K562 (cell line): ENCODE measurements around the gene PHKG1. TPM values are rescaled to one million over a fixed set of nuclear protein-coding genes. Genes with fewer than 3 reads are reported as not detected.

ENCODE experiments used
- BRCA1 ChIP-seq, 2 experiments: fragments of 450-650 bp in 1 of 2; sonication (generic) in 1 of 2; formaldehyde crosslinking in 1 of 2; IDR thresholded peaks; 2 replicates each; pipeline versions ENCODE4 v1.5.0 to v1.6.1; 2017 to 2020; ENCODE audit warnings: mild to moderate bottlenecking in 1 of 2, missing genetic modification reagents in 1 of 2
- CREB1 ChIP-seq, 2 experiments: sonication (generic) in 1 of 2; formaldehyde crosslinking in 1 of 2; IDR thresholded peaks; 2 replicates each; pipeline versions ENCODE4 v1.6.1 to v1.8.0; 2012 to 2022; ENCODE audit warnings: inconsistent platforms in 1 of 2, mild to moderate bottlenecking in 1 of 2, missing genetic modification reagents in 1 of 2, moderate library complexity in 1 of 2
- E2F6 ChIP-seq, 2 experiments: IDR thresholded peaks; 2 replicates each; pipeline ENCODE4 v1.6.1; 2011; ENCODE audit warnings: borderline replicate concordance in 1 of 2, control low read depth in 1 of 2, low read depth in 1 of 2, low read length in 1 of 2, mild to moderate bottlenecking in 1 of 2, mixed read lengths in 1 of 2, moderate library complexity in 1 of 2; ENCODE audit not compliant: insufficient read depth in 1 of 2, insufficient read length in 1 of 2, poor library complexity in 1 of 2, severe bottlenecking in 1 of 2; ENCODE audit errors: extremely low read depth in 1 of 2
- ETV5 ChIP-seq: sonication (generic); formaldehyde crosslinking; IDR thresholded peaks from 2 replicates; pipeline ENCODE4 v1.4.0; 2020; ENCODE audit warnings: low read depth, mild to moderate bottlenecking, missing genetic modification reagents
- FOXP1 ChIP-seq: sonication (generic); formaldehyde crosslinking; IDR thresholded peaks from 2 replicates; pipeline ENCODE4 v1.8.0; 2022; ENCODE audit warnings: mild to moderate bottlenecking, missing genetic modification reagents
- KAT7 ChIP-seq: sonication (generic); formaldehyde crosslinking; IDR thresholded peaks from 2 replicates; pipeline ENCODE4 v1.8.0; 2022; ENCODE audit warnings: missing genetic modification reagents, mild to moderate bottlenecking, borderline replicate concordance
- MEF2D ChIP-seq: conservative IDR thresholded peaks from 2 replicates; pipeline ENCODE4 v1.6.1; 2016; ENCODE audit warnings: low read depth, missing genetic modification characterization, missing compliant biosample characterization
- NELFE ChIP-seq: IDR thresholded peaks from 2 replicates; pipeline ENCODE4 v1.6.1; 2011; ENCODE audit warnings: mild to moderate bottlenecking; ENCODE audit not compliant: insufficient read depth, insufficient read length
- NUFIP1 ChIP-seq: fragments of 450-650 bp; IDR thresholded peaks from 2 replicates; pipeline ENCODE4 v1.6.1; 2018; ENCODE audit not compliant: partially characterized antibody
- POLR2AphosphoS5 ChIP-seq: IDR thresholded peaks from 2 replicates; pipeline ENCODE4 v1.6.1; 2011; ENCODE audit warnings: mild to moderate bottlenecking, low read depth, low read length, moderate library complexity; ENCODE audit not compliant: control insufficient read depth, insufficient read depth
- POLR2B ChIP-seq: fragments of 450-650 bp; IDR thresholded peaks from 2 replicates; pipeline ENCODE4 v1.6.1; 2018; ENCODE audit warnings: low read depth; ENCODE audit not compliant: partially characterized antibody
- POLR2G ChIP-seq: fragments of 200-400 bp; formaldehyde crosslinking; IDR thresholded peaks from 2 replicates; pipeline ENCODE4 v1.6.1; 2017; ENCODE audit warnings: low read depth, mild to moderate bottlenecking, antibody characterized with exemption, low read length, moderate library complexity
- POLR2H ChIP-seq: IDR thresholded peaks from 2 replicates; pipeline ENCODE4 v1.6.1; 2016; ENCODE audit warnings: missing genetic modification characterization, low read depth, mild to moderate bottlenecking, control low read depth, missing compliant biosample characterization, moderate library complexity
- RAD51 ChIP-seq: fragments of 450-650 bp; IDR thresholded peaks from 2 replicates; pipeline ENCODE4 v1.7.1; 2016; ENCODE audit warnings: low read depth, mild to moderate bottlenecking, borderline replicate concordance
- SAP30 ChIP-seq: fragments of 200-600 bp; sonication (generic); IDR thresholded peaks from 2 replicates; pipeline ENCODE4 v1.6.1; 2012; ENCODE audit warnings: borderline replicate concordance, low read depth, mild to moderate bottlenecking, moderate library complexity, low read length, control low read depth, inconsistent platforms; ENCODE audit not compliant: insufficient read depth, poor library complexity, severe bottlenecking
- SOX6 ChIP-seq: fragments of 450-650 bp; IDR thresholded peaks from 2 replicates; pipeline ENCODE4 v1.6.1; 2014; ENCODE audit warnings: mild to moderate bottlenecking
- TCF7 ChIP-seq: sonication (generic); IDR thresholded peaks from 2 replicates; pipeline ENCODE4 v1.6.1; 2016; ENCODE audit warnings: antibody characterized with exemption, borderline replicate concordance
- ZEB2 ChIP-seq: fragments of 450-650 bp; IDR thresholded peaks from 2 replicates; pipeline ENCODE4 v1.6.1; 2016
- ZNF561 ChIP-seq: fragments of 450-650 bp; formaldehyde crosslinking; conservative IDR thresholded peaks from 2 replicates; pipeline ENCODE4 v1.4.0; 2020; ENCODE audit warnings: mild to moderate bottlenecking, moderate library complexity
- ZNF778 ChIP-seq: fragments of 450-650 bp; formaldehyde crosslinking; IDR thresholded peaks from 2 replicates; pipeline ENCODE4 v1.4.0; 2020; ENCODE audit warnings: mild to moderate bottlenecking, moderate library complexity
- polyA plus RNA-seq, 8 experiments: library from polyadenylated mRNA; depleted of rRNA in 4 of 8; stranded (reverse) in 5 of 8; unstranded in 3 of 8; fragments of >200 nt; fragmentation: Nextera tagmentation in 2 of 8; fragmentation: Illumina TruSeq in 1 of 8; extraction: Ambion mirVana in 2 of 8; extraction: Trizol in 1 of 8; gene quantifications; 2 replicates each; pipeline versions ENCODE4 v1.2.1 to v1.2.3, GENCODE V29; 2011 to 2014; ENCODE audit warnings: inconsistent platforms in 1 of 8, missing spikeins in 1 of 8
- total RNA-seq, 7 experiments: library from RNA; depleted of rRNA in 6 of 7; stranded (reverse); fragments of >200 nt in 6 of 7; fragmentation: Illumina TruSeq in 2 of 7; extraction: Trizol in 2 of 7; gene quantifications; 2 replicates each; pipeline versions ENCODE4 v1.2.1 to v1.2.3, GENCODE V29; 2011 to 2021; ENCODE audit warnings: low replicate concordance in 1 of 7
- TF ChIP-seq, protein P1 (sequence below): fragments of 450-650 bp; formaldehyde crosslinking; IDR thresholded peaks from 2 replicates; pipeline ENCODE4 v1.4.0; 2022; ENCODE audit warnings: mild to moderate bottlenecking, moderate library complexity
- TF ChIP-seq, protein P2 (sequence below): fragments of 250-450 bp; sonication (Bioruptor Pico); IDR thresholded peaks from 2 replicates; pipeline ENCODE4 v1.9.0; 2021; ENCODE audit warnings: mild to moderate bottlenecking, inconsistent platforms

PHKG1 gene
- total and polyA plus RNA-seq, 9 of the 15 experiments (the other 6 are each of a cell fraction or from before 2014, with no cell fraction given), result 0.10 to 0.83 (median 0.46) TPM

DNA sequence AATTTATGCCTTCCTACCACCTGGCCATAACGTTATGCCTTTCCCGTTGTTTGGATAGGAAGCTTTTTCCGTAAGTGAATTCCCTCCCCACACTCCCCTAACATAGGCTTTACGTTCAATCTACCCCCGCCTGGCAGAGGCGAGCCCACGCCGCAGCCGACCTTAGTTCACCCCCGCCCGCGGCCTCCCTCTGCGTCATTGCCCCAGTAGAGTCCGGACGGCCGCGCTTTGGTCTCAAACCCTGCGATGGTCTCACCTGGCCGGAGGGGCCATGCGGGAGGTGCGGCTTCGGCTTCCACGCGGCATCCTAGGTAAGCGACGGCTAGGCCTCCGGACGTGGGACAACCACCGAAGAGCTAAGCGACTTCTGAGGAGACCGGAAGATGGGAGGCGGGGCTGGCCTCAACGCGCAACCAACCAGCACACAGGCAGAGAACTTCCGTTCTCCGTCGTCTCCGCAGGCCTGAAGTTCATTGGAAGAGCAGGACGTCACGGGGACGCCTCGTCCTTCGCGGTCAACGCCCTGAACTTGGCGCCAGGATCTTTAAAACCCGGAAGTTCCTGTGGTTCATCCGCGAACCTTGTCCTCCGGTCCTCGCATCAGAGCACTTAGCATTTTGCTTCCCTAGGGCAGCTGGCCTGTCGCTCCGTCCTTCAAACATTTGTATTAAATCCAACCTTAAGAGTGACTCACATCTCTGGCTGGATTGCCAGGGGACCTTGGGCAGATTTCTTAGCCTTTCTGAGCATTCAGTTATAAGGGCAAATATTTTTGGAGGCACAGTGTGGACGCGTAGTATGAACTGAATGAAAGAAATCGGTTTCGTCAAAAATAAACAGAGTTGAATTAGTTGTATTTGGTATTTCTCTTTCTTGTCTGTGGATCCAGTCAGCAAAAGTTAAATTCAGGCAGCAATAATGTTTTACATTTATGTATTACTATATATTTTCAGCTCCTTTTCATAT lies 13.6 kb upstream of the PHKG1 start, which contains the start of gene CHCHD2 (continued):
- TF ChIP-seq ZNF778 (no peak), ZEB2 (peak; percentile 36), CREB1 (IDR thresholded peaks at IDR 0.05) (peak; percentile 75), CREB1 (CRISPR knock-in tag; IDR thresholded peaks at IDR 0.05) (peak; percentile 89), TCF7 (0 out of 2 replicates have a peak, but pooled peaks have one; percentile 59), RAD51 (peak; percentile 46; the same call in 1 of the 2 replicates), POLR2B (peak; percentile 97), SOX6 (0 out of 2 replicates have a peak, but pooled peaks have one; percentile 24), NELFE (no peak), ETV5 (CRISPR knock-in tag) (peak; percentile 79), KAT7 (CRISPR knock-in tag) (peak; percentile 24; the same call in 1 of the 2 replicates), FOXP1 (CRISPR knock-in tag) (no peak), BRCA1 (IDR thresholded peaks at IDR 0.05) (no peak), BRCA1 (CRISPR knock-in tag; IDR thresholded peaks at IDR 0.05) (no peak), NUFIP1 (no peak), E2F6 (IDR thresholded peaks at IDR 0.05; ENCODE audit: borderline replicate concordance in 1 of 2, extremely low read depth in 1 of 2, insufficient read depth in 1 of 2, insufficient read length in 1 of 2, low read depth in 1 of 2, low read length in 1 of 2, poor library complexity in 1 of 2, severe bottlenecking in 1 of 2) (peak; percentile 47 to 51), POLR2G (peak; percentile 96), POLR2H (tag) (peak; percentile 80), ZNF561 (CRISPR knock-in tag) (no peak), SAP30 (peak; percentile 28), POLR2AphosphoS5 (peak; percentile 86), MEF2D (no peak)
- TF ChIP-seq, protein P1, sequence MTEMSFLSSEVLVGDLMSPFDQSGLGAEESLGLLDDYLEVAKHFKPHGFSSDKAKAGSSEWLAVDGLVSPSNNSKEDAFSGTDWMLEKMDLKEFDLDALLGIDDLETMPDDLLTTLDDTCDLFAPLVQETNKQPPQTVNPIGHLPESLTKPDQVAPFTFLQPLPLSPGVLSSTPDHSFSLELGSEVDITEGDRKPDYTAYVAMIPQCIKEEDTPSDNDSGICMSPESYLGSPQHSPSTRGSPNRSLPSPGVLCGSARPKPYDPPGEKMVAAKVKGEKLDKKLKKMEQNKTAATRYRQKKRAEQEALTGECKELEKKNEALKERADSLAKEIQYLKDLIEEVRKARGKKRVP, result no peak
- TF ChIP-seq, protein P2, sequence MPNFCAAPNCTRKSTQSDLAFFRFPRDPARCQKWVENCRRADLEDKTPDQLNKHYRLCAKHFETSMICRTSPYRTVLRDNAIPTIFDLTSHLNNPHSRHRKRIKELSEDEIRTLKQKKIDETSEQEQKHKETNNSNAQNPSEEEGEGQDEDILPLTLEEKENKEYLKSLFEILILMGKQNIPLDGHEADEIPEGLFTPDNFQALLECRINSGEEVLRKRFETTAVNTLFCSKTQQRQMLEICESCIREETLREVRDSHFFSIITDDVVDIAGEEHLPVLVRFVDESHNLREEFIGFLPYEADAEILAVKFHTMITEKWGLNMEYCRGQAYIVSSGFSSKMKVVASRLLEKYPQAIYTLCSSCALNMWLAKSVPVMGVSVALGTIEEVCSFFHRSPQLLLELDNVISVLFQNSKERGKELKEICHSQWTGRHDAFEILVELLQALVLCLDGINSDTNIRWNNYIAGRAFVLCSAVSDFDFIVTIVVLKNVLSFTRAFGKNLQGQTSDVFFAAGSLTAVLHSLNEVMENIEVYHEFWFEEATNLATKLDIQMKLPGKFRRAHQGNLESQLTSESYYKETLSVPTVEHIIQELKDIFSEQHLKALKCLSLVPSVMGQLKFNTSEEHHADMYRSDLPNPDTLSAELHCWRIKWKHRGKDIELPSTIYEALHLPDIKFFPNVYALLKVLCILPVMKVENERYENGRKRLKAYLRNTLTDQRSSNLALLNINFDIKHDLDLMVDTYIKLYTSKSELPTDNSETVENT (CRISPR knock-in tag), result peak; percentile 70; the same call in 1 of the 2 replicates
